ENCODE data around the gene DUT.

DUT gene

GRCh38 chr15:48333540-48333939 lies 2.3 kb downstream of the DUT start:
- Mint-ChIP-seq H3K36me3 (ENCODE audit: insufficient read depth) (peaks cover 22% of the 10 kb centered on the region), H3K27ac (ENCODE audit: low read depth) (peak overlapping the region; percentile 71), H3K4me3 (no peak overlapping the region), H3K27me3 (no peaks in the 10 kb centered on the region), H3K4me1 (peaks cover 27% of the 10 kb centered on the region), H3K9me3 (no peaks in the 10 kb centered on the region)
- no peak for ATAC-seq (replicated peaks; ENCODE audit: extremely low read depth, poor library complexity, severe bottlenecking)
- DNase-seq (ENCODE audit: low spot score in 2 of 2): no peak

GRCh38 chr15:48334260-48334659 lies 3.0 kb downstream of the DUT start:
- ATAC-seq (replicated peaks; ENCODE audit: extremely low read depth, poor library complexity, severe bottlenecking) (no peak), DNase-seq (ENCODE audit: low spot score in 2 of 2) (no peak)
- H3K36me3 Mint-ChIP-seq (ENCODE audit: insufficient read depth): peaks cover 22% of the 10 kb centered on the region
- H3K9me3 Mint-ChIP-seq: no peaks in the 10 kb centered on the region
- no peaks in the 10 kb centered on the region for H3K27me3 Mint-ChIP-seq
- H3K4me3 Mint-ChIP-seq: no peak overlapping the region
- H3K27ac Mint-ChIP-seq (ENCODE audit: low read depth): peak overlapping the region; percentile 71
- peaks cover 27% of the 10 kb centered on the region for H3K4me1 Mint-ChIP-seq

GRCh38 chr15:48336940-48337339 lies 5.7 kb downstream of the DUT start:
- H3K27ac Mint-ChIP-seq (ENCODE audit: low read depth): no peak overlapping the region
- H3K4me3 Mint-ChIP-seq: no peak overlapping the region
- DNase-seq (ENCODE audit: low spot score in 2 of 2): no peak
- H3K4me1 Mint-ChIP-seq: peaks cover 14% of the 10 kb centered on the region
- ATAC-seq (replicated peaks; ENCODE audit: extremely low read depth, poor library complexity, severe bottlenecking): no peak
- H3K36me3 Mint-ChIP-seq (ENCODE audit: insufficient read depth): peaks cover 21% of the 10 kb centered on the region
- H3K9me3 Mint-ChIP-seq: no peaks in the 10 kb centered on the region
- no peaks in the 10 kb centered on the region for H3K27me3 Mint-ChIP-seq

GRCh38 chr15:48337607-48338006 lies 6.4 kb downstream of the DUT start:
- DNase-seq (ENCODE audit: low spot score in 2 of 2) (no peak), ATAC-seq (replicated peaks; ENCODE audit: extremely low read depth, poor library complexity, severe bottlenecking) (no peak)
- no peak overlapping the region for H3K27ac Mint-ChIP-seq (ENCODE audit: low read depth)
- no peaks in the 10 kb centered on the region for H3K9me3 Mint-ChIP-seq
- H3K36me3 Mint-ChIP-seq (ENCODE audit: insufficient read depth): peaks cover 23% of the 10 kb centered on the region
- H3K4me1 Mint-ChIP-seq: peaks cover 10% of the 10 kb centered on the region
- no peaks in the 10 kb centered on the region for H3K27me3 Mint-ChIP-seq
- no peak overlapping the region for H3K4me3 Mint-ChIP-seq

- Mint-ChIP-seq H3K27ac (ENCODE audit: low read depth) (no peak overlapping the region), H3K9me3 (no peaks in the 10 kb centered on the region)
- no peak for ATAC-seq (replicated peaks; ENCODE audit: extremely low read depth, poor library complexity, severe bottlenecking)
These were observed 8.9 kb downstream of the DUT start for GRCh38 chr15:48340111-48340510.

GRCh38 chr15:48343865-48344264 lies 12.6 kb downstream of the DUT start:
- ATAC-seq (replicated peaks; ENCODE audit: extremely low read depth, poor library complexity, severe bottlenecking) (no peak), DNase-seq (ENCODE audit: low spot score in 2 of 2) (no peak)
- Mint-ChIP-seq H3K9me3 (no peaks in the 10 kb centered on the region), H3K4me3 (no peak overlapping the region), H3K27ac (ENCODE audit: low read depth) (no peak overlapping the region), H3K4me1 (no peaks in the 10 kb centered on the region), H3K36me3 (ENCODE audit: insufficient read depth) (peaks cover 22% of the 10 kb centered on the region), H3K27me3 (no peaks in the 10 kb centered on the region)

More at GRCh38 chr15:48340111-48340510, 8.9 kb downstream of the DUT start:
- peaks cover 4% of the 10 kb centered on the region for H3K4me1 Mint-ChIP-seq
- H3K27me3 Mint-ChIP-seq: no peaks in the 10 kb centered on the region
- peaks cover 19% of the 10 kb centered on the region for H3K36me3 Mint-ChIP-seq (ENCODE audit: insufficient read depth)
- DNase-seq (ENCODE audit: low spot score in 2 of 2): no peak
- no peak overlapping the region for H3K4me3 Mint-ChIP-seq

- Mint-ChIP-seq H3K9me3 (no peaks in the 10 kb centered on the region), H3K27ac (ENCODE audit: low read depth) (no peak overlapping the region)
These were observed 14.3 kb downstream of the DUT start for GRCh38 chr15:48345516-48345915.

GRCh38 chr15:48352474-48353072 lies 21.3 kb downstream of the DUT start:
- no peaks in the 10 kb centered on the region for H3K4me1 Mint-ChIP-seq
- peak; percentile 17 to 20 for DNase-seq (ENCODE audit: low spot score in 2 of 2)
- H3K9me3 Mint-ChIP-seq: no peaks in the 10 kb centered on the region
- ATAC-seq (replicated peaks; ENCODE audit: extremely low read depth, poor library complexity, severe bottlenecking): peak; percentile 77
- no peak overlapping the region for H3K4me3 Mint-ChIP-seq
- no peak overlapping the region for H3K27ac Mint-ChIP-seq (ENCODE audit: low read depth)
- peaks cover 4% of the 10 kb centered on the region for H3K36me3 Mint-ChIP-seq (ENCODE audit: insufficient read depth)
- peaks cover 10% of the 10 kb centered on the region for H3K27me3 Mint-ChIP-seq

More at GRCh38 chr15:48345516-48345915, 14.3 kb downstream of the DUT start:
- H3K4me1 Mint-ChIP-seq: no peaks in the 10 kb centered on the region
- no peaks in the 10 kb centered on the region for H3K27me3 Mint-ChIP-seq
- H3K4me3 Mint-ChIP-seq: no peak overlapping the region
- DNase-seq (ENCODE audit: low spot score in 2 of 2) (no peak), ATAC-seq (replicated peaks; ENCODE audit: extremely low read depth, poor library complexity, severe bottlenecking) (no peak)
- peaks cover 17% of the 10 kb centered on the region for H3K36me3 Mint-ChIP-seq (ENCODE audit: insufficient read depth)

- no peak for ATAC-seq (replicated peaks; ENCODE audit: extremely low read depth, poor library complexity, severe bottlenecking)
- H3K9me3 Mint-ChIP-seq: no peaks in the 10 kb centered on the region
These were observed 23.6 kb downstream of the DUT start for GRCh38 chr15:48354694-48355303.

GRCh38 chr15:48355377-48355776 lies 24.1 kb downstream of the DUT start:
- peaks cover 2% of the 10 kb centered on the region for H3K36me3 Mint-ChIP-seq (ENCODE audit: insufficient read depth)
- peaks cover 5% of the 10 kb centered on the region for H3K4me1 Mint-ChIP-seq
- ATAC-seq (replicated peaks; ENCODE audit: extremely low read depth, poor library complexity, severe bottlenecking) (no peak), DNase-seq (ENCODE audit: low spot score in 2 of 2) (no peak)
- H3K9me3 Mint-ChIP-seq: no peaks in the 10 kb centered on the region
- H3K27ac Mint-ChIP-seq (ENCODE audit: low read depth): no peak overlapping the region
- peaks cover 10% of the 10 kb centered on the region for H3K27me3 Mint-ChIP-seq
- no peak overlapping the region for H3K4me3 Mint-ChIP-seq

More at GRCh38 chr15:48354694-48355303, 23.6 kb downstream of the DUT start:
- no peak for DNase-seq (ENCODE audit: low spot score in 2 of 2)
- Mint-ChIP-seq H3K27me3 (peaks cover 10% of the 10 kb centered on the region), H3K4me3 (no peak overlapping the region), H3K36me3 (ENCODE audit: insufficient read depth) (peaks cover 2% of the 10 kb centered on the region), H3K4me1 (peaks cover 5% of the 10 kb centered on the region), H3K27ac (ENCODE audit: low read depth) (no peak overlapping the region)

- Mint-ChIP-seq H3K27me3 (peaks cover 10% of the 10 kb centered on the region), H3K4me1 (peaks cover 5% of the 10 kb centered on the region), H3K9me3 (no peaks in the 10 kb centered on the region), H3K27ac (ENCODE audit: low read depth) (no peak overlapping the region), H3K36me3 (ENCODE audit: insufficient read depth) (peaks cover 2% of the 10 kb centered on the region), H3K4me3 (no peak overlapping the region)
- ATAC-seq (replicated peaks; ENCODE audit: extremely low read depth, poor library complexity, severe bottlenecking) (no peak), DNase-seq (ENCODE audit: low spot score in 2 of 2) (no peak)
These were observed 27.3 kb downstream of the DUT start for GRCh38 chr15:48358229-48359152.

- Mint-ChIP-seq H3K27ac (ENCODE audit: low read depth) (no peak overlapping the region), H3K9me3 (no peaks in the 10 kb centered on the region), H3K36me3 (ENCODE audit: insufficient read depth) (peaks cover 2% of the 10 kb centered on the region), H3K4me3 (no peak overlapping the region), H3K4me1 (peaks cover 5% of the 10 kb centered on the region), H3K27me3 (peaks cover 24% of the 10 kb centered on the region)
- ATAC-seq (replicated peaks; ENCODE audit: extremely low read depth, poor library complexity, severe bottlenecking) (no peak), DNase-seq (ENCODE audit: low spot score in 2 of 2) (no peak)
These were observed 29.6 kb downstream of the DUT start for GRCh38 chr15:48360841-48361240.

All from central memory CD8-positive, alpha-beta T cell (primary cell).